Panc1 (cell line): ENCODE results near the gene BRSK1. TPM values are rescaled to one million over a fixed set of nuclear protein-coding genes. Genes with fewer than 3 reads are reported as not detected.
A peak's percentile ranks its signal among the peaks of the same experiment; 100 is the strongest.

ENCODE experiments used
- ATAC-seq: fragments of 200-7000 bp; cut with Tn5 transposase; 2 replicates; pipeline ENCODE4 v1.9.1; 2020; ENCODE audit warnings: mild to moderate bottlenecking, moderate library complexity
- BruUV-seq: library from RNA; stranded (reverse); fragments of 400-500 nt; replicated peaks from 2 replicates; lab custom pipeline; 2021; lab: Mats Ljungman, UMichigan
- CTCF ChIA-PET: fragments of 300-600 bp; sonication (Branson Sonifier 250); formaldehyde crosslinking; loops from one replicate; lab custom pipeline; 2022; ENCODE audit warnings: antibody characterized with exemption; lab: Charles Lee
- POLR2A ChIA-PET: fragments of 300-600 bp; sonication (Branson Sonifier 250); formaldehyde crosslinking; loops from one replicate; lab custom pipeline; 2022; ENCODE audit warnings: antibody characterized with exemption; lab: Charles Lee
- DNase-seq: peaks from one replicate; pipeline ENCODE4 v3.0.0-alpha.2; 2010; ENCODE audit warnings: low read depth, low spot score
- H3K27ac ChIP-seq: 2 replicates; pipeline ENCODE4 v1.5.1; 2011; ENCODE audit warnings: mild to moderate bottlenecking, low read length, inconsistent platforms
- H3K27me3 ChIP-seq: fragments of 200-500 bp; sonication (Bioruptor generic); 2 replicates; pipeline ENCODE4 v1.6.0; 2014; ENCODE audit warnings: low read length, inconsistent platforms; ENCODE audit not compliant: control insufficient read depth, insufficient read depth
- H3K36me3 ChIP-seq: fragments of 200-500 bp; sonication (Bioruptor generic); 2 replicates; pipeline ENCODE4 v1.5.1; 2014; ENCODE audit warnings: inconsistent platforms, mild to moderate bottlenecking, low read length, moderate library complexity; ENCODE audit not compliant: control insufficient read depth, insufficient read depth
- H3K4me1 ChIP-seq: 2 replicates; pipeline ENCODE4 v1.5.1; 2011; ENCODE audit warnings: inconsistent platforms, mild to moderate bottlenecking, low read length, moderate library complexity; ENCODE audit not compliant: control insufficient read depth, insufficient read depth
- H3K4me3 ChIP-seq, 2 experiments: 2 replicates each; pipeline ENCODE4 v1.5.1; 2011 to 2012; ENCODE audit warnings: low read depth in 2 of 2, low read length in 2 of 2, mild to moderate bottlenecking in 2 of 2, inconsistent platforms in 1 of 2, moderate library complexity in 1 of 2
- H3K9me3 ChIP-seq: fragments of 200-500 bp; sonication (Bioruptor generic); 2 replicates; pipeline ENCODE4 v1.5.1; 2014; ENCODE audit warnings: low read depth, mild to moderate bottlenecking, inconsistent platforms, low read length, moderate library complexity; ENCODE audit not compliant: control insufficient read depth, insufficient read depth
- POLR2AphosphoS5 ChIP-seq: IDR thresholded peaks from 2 replicates; pipeline ENCODE4 v1.6.1; 2012; ENCODE audit warnings: mild to moderate bottlenecking, low read depth, low read length, moderate library complexity
- REST ChIP-seq, 2 experiments: IDR thresholded peaks; 2 replicates each; pipeline ENCODE4 v1.6.1; 2011 to 2012; ENCODE audit warnings: low read depth in 2 of 2, control low read depth in 1 of 2, low read length in 1 of 2, mild to moderate bottlenecking in 1 of 2, moderate library complexity in 1 of 2; ENCODE audit not compliant: insufficient read depth in 1 of 2
- SIN3A ChIP-seq: IDR thresholded peaks from 2 replicates; pipeline ENCODE4 v1.6.1; 2012; ENCODE audit warnings: low read depth, mild to moderate bottlenecking, low read length, moderate library complexity, borderline replicate concordance; ENCODE audit not compliant: insufficient read depth
- TCF7L2 ChIP-seq: IDR thresholded peaks from 2 replicates; pipeline ENCODE4 v1.6.1; 2011; ENCODE audit warnings: mild to moderate bottlenecking, low read depth, low read length, inconsistent platforms
- in situ Hi-C: cut with HindIII; loops from 2 replicates; pipeline ENCODE4 v1.10.0; 2016; ENCODE audit warnings: low sequenced_read_pairs, low pct_unique_long_range_greater_than_20kb
- intact Hi-C: fragments of 100-400 bp; cut with micrococcal nuclease; formaldehyde crosslinking; loops from one replicate; pipeline ENCODE4 v1.10.0; 2022; ENCODE audit not compliant: unreplicated experiment
- total RNA-seq: library from RNA; stranded (reverse); gene quantifications from one replicate; pipeline ENCODE4 v1.2.1, GENCODE V29; 2021; ENCODE audit not compliant: unreplicated experiment
- TF ChIP-seq, protein P1 (sequence below): fragments of 450-650 bp; IDR thresholded peaks from 2 replicates; pipeline ENCODE4 v1.5.1; 2017; ENCODE audit warnings: mild to moderate bottlenecking

The BRSK1 gene
- total RNA-seq, 1 experiment from 2014 or later = 7.9 TPM

DNA sequence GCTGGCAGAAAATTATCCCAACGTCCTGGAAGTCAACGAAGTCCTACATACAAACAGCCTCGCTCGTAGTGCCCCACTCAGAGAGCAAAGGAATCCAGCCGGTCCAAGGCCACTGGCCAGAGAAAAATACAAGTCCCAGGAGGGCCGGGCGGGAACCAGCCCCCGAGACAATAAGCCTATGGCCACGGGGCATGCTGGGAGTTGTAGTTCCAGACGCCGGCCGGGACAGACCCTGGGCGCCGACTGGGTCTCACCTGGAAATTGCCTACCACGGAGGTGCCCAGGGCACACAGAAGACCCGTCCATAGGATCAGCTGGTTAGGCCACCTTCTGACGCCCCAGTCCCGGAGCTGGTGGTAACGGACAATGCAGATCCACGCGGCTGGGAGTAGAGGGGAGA is 36.0 kb downstream of the BRSK1 start:
- Histone ChIP-seq H3K4me3 (peak overlapping the region in 1 of 2 experiments; percentile 2; a peak in 1 of 4 replicates), H3K27ac (no peak overlapping the region), H3K36me3 (no peaks in the 10 kb centered on the region), H3K9me3 (no peaks in the 10 kb centered on the region), H3K27me3 (no peaks in the 10 kb centered on the region), H3K4me1 (no peaks in the 10 kb centered on the region)
- in situ Hi-C loops (no loop called here), intact Hi-C loops (no loop called here)
- DNase-seq (no peak), ATAC-seq (peak; percentile 91)
- BruUV-seq = no TSS peak
- CTCF ChIA-PET = no interaction called here
- POLR2A ChIA-PET = no interaction called here
- TF ChIP-seq TCF7L2 (no peak), SIN3A (no peak), POLR2AphosphoS5 (no peak), REST (IDR thresholded peaks at IDR 0.05; ENCODE audit: insufficient read depth in 1 of 2, low read depth in 2 of 2, low read length in 1 of 2) (no peak)
- TF ChIP-seq, protein P1, sequence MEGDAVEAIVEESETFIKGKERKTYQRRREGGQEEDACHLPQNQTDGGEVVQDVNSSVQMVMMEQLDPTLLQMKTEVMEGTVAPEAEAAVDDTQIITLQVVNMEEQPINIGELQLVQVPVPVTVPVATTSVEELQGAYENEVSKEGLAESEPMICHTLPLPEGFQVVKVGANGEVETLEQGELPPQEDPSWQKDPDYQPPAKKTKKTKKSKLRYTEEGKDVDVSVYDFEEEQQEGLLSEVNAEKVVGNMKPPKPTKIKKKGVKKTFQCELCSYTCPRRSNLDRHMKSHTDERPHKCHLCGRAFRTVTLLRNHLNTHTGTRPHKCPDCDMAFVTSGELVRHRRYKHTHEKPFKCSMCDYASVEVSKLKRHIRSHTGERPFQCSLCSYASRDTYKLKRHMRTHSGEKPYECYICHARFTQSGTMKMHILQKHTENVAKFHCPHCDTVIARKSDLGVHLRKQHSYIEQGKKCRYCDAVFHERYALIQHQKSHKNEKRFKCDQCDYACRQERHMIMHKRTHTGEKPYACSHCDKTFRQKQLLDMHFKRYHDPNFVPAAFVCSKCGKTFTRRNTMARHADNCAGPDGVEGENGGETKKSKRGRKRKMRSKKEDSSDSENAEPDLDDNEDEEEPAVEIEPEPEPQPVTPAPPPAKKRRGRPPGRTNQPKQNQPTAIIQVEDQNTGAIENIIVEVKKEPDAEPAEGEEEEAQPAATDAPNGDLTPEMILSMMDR = no peak

GRCh38 chr19:55320844-55321419 is 37.1 kb downstream of the BRSK1 start:
- H3K36me3 ChIP-seq = no peaks in the 10 kb centered on the region
- ATAC-seq = no peak
- CTCF ChIA-PET = interaction anchor here (0.6 to 0.9 kb wide), 2 partner anchors 19 to 179 kb away, joined by 3 read pairs; no protein-coding TSS in a partner anchor
- POLR2A ChIA-PET = interaction anchor here (1.5 kb wide), 1 partner anchor 18 kb away, joined by 4 read pairs; the partner anchor contains the start of gene KMT5C
- no peaks in the 10 kb centered on the region for H3K27me3 ChIP-seq
- H3K9me3 ChIP-seq = no peaks in the 10 kb centered on the region
- DNase-seq = no peak
- H3K4me1 ChIP-seq = no peaks in the 10 kb centered on the region
- intact Hi-C loops (no loop called here), in situ Hi-C loops (no loop called here)
- H3K4me3 ChIP-seq = no peak overlapping the region
- no TSS peak for BruUV-seq
- TF ChIP-seq TCF7L2 (no peak), POLR2AphosphoS5 (no peak), SIN3A (no peak), REST (IDR thresholded peaks at IDR 0.05; ENCODE audit: insufficient read depth in 1 of 2, low read depth in 2 of 2, low read length in 1 of 2) (no peak)
- TF ChIP-seq, protein P1 = no peak
- H3K27ac ChIP-seq = no peak overlapping the region
